ENCODE data around the gene ITGA8. TPM values are rescaled to one million over a fixed set of nuclear protein-coding genes. Genes with fewer than 3 reads are reported as not detected.

Gene ITGA8
- total and polyA plus RNA-seq, 2 donors (not counting 1 experiment from before 2014, with no cell fraction given): not detected

GRCh38 chr10:15760681-15761080 is 41.0 kb upstream of the ITGA8 start:
- 100% methylated on average over 1 of the region's 2 CpGs for WGBS (ENCODE audit: insufficient coverage)
- Histone ChIP-seq H3K9ac (ENCODE audit: low read length) (no peak overlapping the region), H3K4me1 (ENCODE audit: control insufficient read depth in 2 of 2, insufficient read depth in 2 of 2, low read length in 2 of 2) (no peaks in the 10 kb centered on the region), H4K20me1 (ENCODE audit: control insufficient read depth, insufficient read depth, low read length, poor library complexity, severe bottlenecking) (no peaks in the 10 kb centered on the region), H3K27ac (ENCODE audit: low read length in 2 of 2) (no peak overlapping the region), H3K4me3 (ENCODE audit: control extremely low read depth in 1 of 5, extremely low read depth in 1 of 5, insufficient read depth in 1 of 5, low read depth in 2 of 5, low read length in 4 of 5) (no peak overlapping the region), H3K27me3 (replicated peaks in 1 of 4; ENCODE audit: control extremely low read depth in 1 of 4, control insufficient read depth in 3 of 4, insufficient read depth in 4 of 4, low read length in 3 of 4) (no peaks in the 10 kb centered on the region), H3K36me3 (replicated peaks in 1 of 2; ENCODE audit: control extremely low read depth in 1 of 2, control insufficient read depth in 1 of 2, extremely low read depth in 1 of 2, insufficient read depth in 2 of 2, low read length in 1 of 2) (no peaks in the 10 kb centered on the region), H3K9me3 (ENCODE audit: control extremely low read depth in 1 of 3, control insufficient read depth in 2 of 3, insufficient read depth in 1 of 3, low read length in 2 of 3) (peaks cover 0 to 7% (median 0%) of the 10 kb centered on the region in 3 donors), H3K4me2 (replicated peaks; ENCODE audit: low read depth, low read length, poor library complexity, severe bottlenecking) (no peak overlapping the region), H2AFZ (ENCODE audit: insufficient read depth, low read depth, low read length, poor library complexity, severe bottlenecking) (no peak overlapping the region), H3K79me2 (ENCODE audit: control insufficient read depth, insufficient read depth, low read length) (no peaks in the 10 kb centered on the region)
- H3K4me1 Mint-ChIP-seq: no peaks in the 10 kb centered on the region
- CTCF ChIA-PET: no interaction called here
- POLR2A ChIA-PET: no interaction called here
- no peak for ATAC-seq (ENCODE audit: low read depth)
- H3K27ac Mint-ChIP-seq: no peak overlapping the region
- intact Hi-C loops (cut with micrococcal nuclease): no loop called here
- H3K9me3 Mint-ChIP-seq (ENCODE audit: insufficient read depth): peaks cover 3% of the 10 kb centered on the region
- TF ChIP-seq EZH2 (IDR thresholded peaks at IDR 0.05; ENCODE audit: borderline replicate concordance, insufficient read depth, low read depth, low read length, poor library complexity, severe bottlenecking) (no peak), CTCF (IDR thresholded peaks at IDR 0.05) (no peak)
- no peak overlapping the region for H3K4me3 Mint-ChIP-seq
- peaks cover 8% of the 10 kb centered on the region for H3K27me3 Mint-ChIP-seq
- DNase-seq: no peak

GRCh38 chr10:15759265-15759664 is 39.5 kb upstream of the ITGA8 start:
- Mint-ChIP-seq H3K9me3 (ENCODE audit: insufficient read depth) (no peaks in the 10 kb centered on the region), H3K27me3 (peaks cover 11% of the 10 kb centered on the region), H3K4me1 (no peaks in the 10 kb centered on the region), H3K4me3 (no peak overlapping the region), H3K27ac (no peak overlapping the region)
- no peak overlapping the region for H2AFZ ChIP-seq (ENCODE audit: insufficient read depth, low read depth, low read length, poor library complexity, severe bottlenecking)
- no peak overlapping the region for H3K4me3 ChIP-seq (ENCODE audit: control extremely low read depth in 1 of 5, extremely low read depth in 1 of 5, insufficient read depth in 1 of 5, low read depth in 2 of 5, low read length in 4 of 5)
- no peaks in the 10 kb centered on the region for H3K36me3 ChIP-seq (replicated peaks in 1 of 2; ENCODE audit: control extremely low read depth in 1 of 2, control insufficient read depth in 1 of 2, extremely low read depth in 1 of 2, insufficient read depth in 2 of 2, low read length in 1 of 2)
- no peak overlapping the region for H3K9ac ChIP-seq (ENCODE audit: low read length)
- H3K4me1 ChIP-seq (ENCODE audit: control insufficient read depth in 2 of 2, insufficient read depth in 2 of 2, low read length in 2 of 2): no peaks in the 10 kb centered on the region
- no peaks in the 10 kb centered on the region for H3K79me2 ChIP-seq (ENCODE audit: control insufficient read depth, insufficient read depth, low read length)
- H3K9me3 ChIP-seq (ENCODE audit: control extremely low read depth in 1 of 3, control insufficient read depth in 2 of 3, insufficient read depth in 1 of 3, low read length in 2 of 3): peaks cover 0 to 7% (median 0%) of the 10 kb centered on the region in 3 donors
- TF ChIP-seq EZH2 (IDR thresholded peaks at IDR 0.05; ENCODE audit: borderline replicate concordance, insufficient read depth, low read depth, low read length, poor library complexity, severe bottlenecking) (no peak), CTCF (IDR thresholded peaks at IDR 0.05) (no peak)
- H4K20me1 ChIP-seq (ENCODE audit: control insufficient read depth, insufficient read depth, low read length, poor library complexity, severe bottlenecking): no peaks in the 10 kb centered on the region
- H3K4me2 ChIP-seq (replicated peaks; ENCODE audit: low read depth, low read length, poor library complexity, severe bottlenecking): no peak overlapping the region
- ChIA-PET CTCF (no interaction called here), POLR2A (no interaction called here)
- no peak for ATAC-seq (ENCODE audit: low read depth)
- H3K27ac ChIP-seq (ENCODE audit: low read length in 2 of 2): no peak overlapping the region
- H3K27me3 ChIP-seq (replicated peaks in 1 of 4; ENCODE audit: control extremely low read depth in 1 of 4, control insufficient read depth in 3 of 4, insufficient read depth in 4 of 4, low read length in 3 of 4): no peaks in the 10 kb centered on the region
- intact Hi-C loops (cut with micrococcal nuclease): no loop called here
- DNase-seq: no peak
